Articular chondrocyte of knee joint (primary cell): ENCODE results near the gene METTL6. TPM values are rescaled to one million over a fixed set of nuclear protein-coding genes. Genes with fewer than 3 reads are reported as not detected.

Experiments used
- small RNA-seq: library from RNA; depleted of rRNA; stranded (forward); fragments of <200 nt; gene quantifications from one replicate; pipeline ENCODE3, GENCODE V24; 2012
- total RNA-seq: library from RNA; depleted of rRNA; stranded (reverse); fragments of >200 nt; gene quantifications from 2 replicates; pipeline ENCODE4 v1.2.3, GENCODE V29; 2012

Gene METTL6
- 31.9 and 35.1 TPM in 2 replicates for total RNA-seq

GRCh38 chr3:15427182-15427880 is at the start of gene METTL6, which contains the start of gene EAF1:
Gene METTL6, minus strand, starts transcription at chr3:15427544. Its CDS starts 1,033 bp downstream, at chr3:15426511.
Gene EAF1, plus strand, starts transcription at chr3:15427598. Its CDS starts 182 bp downstream, at chr3:15427780.

Small RNA genes within 50 kb of the gene (small RNA-seq; reads per million reads assigned to genes)
- not detected for gene HMGN2P7
- gene RNU6-1024P, result not detected

Other genes starting within 250 kb of the METTL6 start
- gene CAPN7, start 221.3 kb downstream of the METTL6 start, total RNA-seq, result 45.2 and 46.9 TPM in 2 replicates
- 31.7 and 35.0 TPM in 2 replicates for gene SH3BP5, start 95.0 kb downstream of the METTL6 start, total RNA-seq
- gene EAF1, start 54 bp upstream of the METTL6 start, total RNA-seq, result 22.6 and 23.8 TPM in 2 replicates
- 0.97 and 1.0 TPM in 2 replicates for gene COLQ, start 94.2 kb upstream of the METTL6 start, total RNA-seq
- gene HACL1, start 174.0 kb upstream of the METTL6 start, total RNA-seq, result 29.9 and 31.2 TPM in 2 replicates
- gene BTD, start 174.2 kb upstream of the METTL6 start, total RNA-seq, result 22.2 and 27.0 TPM in 2 replicates